GM18508 (cell line): ENCODE measurements around the gene U2AF1L4.

Experiments used
- ATAC-seq: cut with Tn5 transposase; IDR thresholded peaks from one replicate; pipeline ENCODE4 v1.9.1; 2021; ENCODE audit warnings: moderate number of reproducible peaks; ENCODE audit not compliant: insufficient read depth, unreplicated experiment

Gene U2AF1L4

GRCh38 chr19:35715355-35715809 is 29.8 kb downstream of the U2AF1L4 start:
- no peak for ATAC-seq

GRCh38 chr19:35714601-35715354 is 30.4 kb downstream of the U2AF1L4 start:
- no peak for ATAC-seq

GRCh38 chr19:35713904-35714495 is 31.2 kb downstream of the U2AF1L4 start:
- ATAC-seq: no peak

DNA sequence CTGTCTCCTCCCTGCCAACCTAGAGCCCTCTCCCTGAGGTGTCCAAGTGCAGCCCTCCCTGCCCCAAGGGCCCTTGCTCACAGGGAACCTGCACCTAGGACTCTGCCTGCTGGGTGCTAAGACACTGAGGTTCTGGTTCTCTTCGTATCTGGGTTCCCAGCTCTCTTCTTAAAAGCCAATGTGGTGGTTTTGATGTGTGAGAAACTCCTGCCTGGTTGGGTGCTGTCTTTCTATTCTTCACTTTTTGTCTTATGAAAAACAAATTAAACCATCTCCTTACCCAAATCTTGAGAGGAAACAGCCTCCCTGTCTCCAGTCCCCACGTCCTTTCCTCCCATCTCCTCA is 31.7 kb downstream of the U2AF1L4 start:
- no peak for ATAC-seq

GRCh38 chr19:35712567-35713505 is 32.4 kb downstream of the U2AF1L4 start:
- no peak for ATAC-seq

DNA sequence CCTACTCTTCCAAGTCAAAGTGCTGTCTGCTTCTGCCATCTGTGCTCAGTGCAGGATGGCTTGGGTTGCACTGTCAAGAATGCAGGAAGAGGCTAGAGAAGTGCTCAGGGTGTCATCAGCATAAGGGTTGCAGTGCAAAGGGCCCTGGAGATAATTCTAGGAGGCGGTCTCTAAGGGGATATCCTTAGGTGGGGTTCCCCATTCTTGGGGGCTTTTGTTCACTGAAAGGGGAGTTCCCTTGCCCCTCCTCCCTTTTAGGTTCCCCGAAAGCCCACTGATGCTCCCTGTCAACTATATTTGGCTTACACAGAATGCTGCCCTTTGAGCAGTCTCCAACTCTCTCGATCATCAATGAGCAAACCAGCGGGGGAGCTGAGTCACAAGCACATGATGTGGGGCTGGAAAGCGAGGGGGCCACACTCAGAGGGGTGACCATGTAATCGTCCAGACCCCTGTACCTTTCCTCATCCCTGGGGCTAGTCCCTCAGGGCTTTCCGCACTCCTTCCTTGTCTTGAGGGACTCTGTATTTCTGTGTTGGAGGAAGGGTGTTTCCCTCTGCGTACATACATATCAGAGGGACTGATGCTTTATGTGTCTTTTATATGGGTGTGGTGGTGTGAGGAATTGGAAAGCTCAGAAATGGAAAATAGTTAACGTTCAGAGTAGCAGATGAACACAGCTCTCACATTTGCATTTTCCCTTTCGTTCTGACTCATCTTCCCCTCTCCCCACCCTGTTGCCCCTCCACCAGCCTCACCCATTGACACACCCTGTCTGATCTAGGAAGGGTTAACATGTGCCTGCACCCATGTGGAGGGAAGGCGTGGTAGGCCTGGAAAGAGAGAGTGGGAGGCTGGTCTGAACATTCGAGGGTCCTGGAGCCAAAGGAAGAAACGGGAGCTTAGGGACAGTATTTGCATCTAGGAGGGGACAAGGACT is 34.2 kb downstream of the U2AF1L4 start:
- peak; percentile 31 for ATAC-seq

DNA sequence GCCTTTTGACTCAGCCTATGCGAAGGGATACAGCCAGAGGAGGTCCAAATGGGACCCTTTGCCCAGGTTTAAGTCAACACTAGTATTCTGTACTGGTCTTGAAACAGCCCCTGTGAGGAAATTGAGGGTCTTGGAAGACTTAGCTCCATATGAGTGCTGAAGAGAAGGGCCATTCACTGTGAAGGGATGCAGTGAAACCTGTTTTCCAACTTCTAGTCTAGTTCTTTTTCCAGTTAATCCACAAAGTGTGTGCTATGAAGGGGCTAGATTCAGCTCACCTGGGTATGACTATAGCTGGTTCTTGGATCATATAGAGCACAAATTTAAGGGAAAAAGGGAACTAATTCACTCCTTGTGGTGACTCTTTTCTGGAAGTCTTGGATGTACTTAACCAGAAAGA is 36.8 kb downstream of the U2AF1L4 start:
- ATAC-seq: no peak

DNA sequence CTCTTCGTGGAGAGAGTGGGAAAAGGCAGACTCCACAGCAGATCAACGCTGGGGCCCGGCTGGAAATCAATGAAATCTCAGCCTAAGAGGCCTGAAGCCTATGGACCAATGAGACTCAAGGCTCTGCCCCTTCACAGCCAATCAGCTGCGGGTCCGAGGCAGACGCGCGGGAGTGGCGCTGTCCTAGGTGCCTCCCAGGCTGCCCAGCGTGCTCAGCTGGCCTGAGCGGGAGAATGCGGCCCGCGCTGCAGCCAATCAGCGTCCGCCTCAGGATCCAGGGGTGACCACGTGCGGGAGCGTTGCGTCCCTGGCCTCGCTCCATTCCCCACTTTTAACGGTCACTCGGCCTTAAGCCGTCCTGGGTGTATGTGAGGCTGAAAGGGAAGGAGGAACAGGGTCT is 41.0 kb downstream of the U2AF1L4 start, which contains the start of gene ZBTB32:
Gene ZBTB32 (plus strand): TSS at position 341 of the 400 bp plus-strand sequence. CDS start 10,069 bp downstream, outside the sequence.
- no peak for ATAC-seq

DNA sequence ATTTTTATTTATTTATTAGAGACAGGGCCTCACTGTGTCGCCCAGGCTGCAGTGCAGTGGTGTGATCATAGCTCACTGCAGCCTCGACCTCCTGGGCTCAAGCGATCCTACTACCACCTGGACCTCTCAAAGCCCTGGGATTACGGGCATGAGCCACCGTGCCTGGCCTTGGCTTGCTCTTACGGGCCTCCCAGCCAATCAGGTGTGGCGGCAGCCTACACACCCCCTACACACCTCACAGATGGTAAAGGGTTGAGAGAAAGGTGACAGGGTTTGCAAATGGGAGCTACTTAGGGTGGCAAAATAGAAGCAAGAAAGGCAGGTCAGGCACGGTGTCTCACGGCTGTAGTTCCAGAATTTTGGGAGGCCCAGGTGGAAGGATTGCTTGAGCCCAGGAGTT is 41.9 kb downstream of the U2AF1L4 start:
- ATAC-seq: no peak

DNA sequence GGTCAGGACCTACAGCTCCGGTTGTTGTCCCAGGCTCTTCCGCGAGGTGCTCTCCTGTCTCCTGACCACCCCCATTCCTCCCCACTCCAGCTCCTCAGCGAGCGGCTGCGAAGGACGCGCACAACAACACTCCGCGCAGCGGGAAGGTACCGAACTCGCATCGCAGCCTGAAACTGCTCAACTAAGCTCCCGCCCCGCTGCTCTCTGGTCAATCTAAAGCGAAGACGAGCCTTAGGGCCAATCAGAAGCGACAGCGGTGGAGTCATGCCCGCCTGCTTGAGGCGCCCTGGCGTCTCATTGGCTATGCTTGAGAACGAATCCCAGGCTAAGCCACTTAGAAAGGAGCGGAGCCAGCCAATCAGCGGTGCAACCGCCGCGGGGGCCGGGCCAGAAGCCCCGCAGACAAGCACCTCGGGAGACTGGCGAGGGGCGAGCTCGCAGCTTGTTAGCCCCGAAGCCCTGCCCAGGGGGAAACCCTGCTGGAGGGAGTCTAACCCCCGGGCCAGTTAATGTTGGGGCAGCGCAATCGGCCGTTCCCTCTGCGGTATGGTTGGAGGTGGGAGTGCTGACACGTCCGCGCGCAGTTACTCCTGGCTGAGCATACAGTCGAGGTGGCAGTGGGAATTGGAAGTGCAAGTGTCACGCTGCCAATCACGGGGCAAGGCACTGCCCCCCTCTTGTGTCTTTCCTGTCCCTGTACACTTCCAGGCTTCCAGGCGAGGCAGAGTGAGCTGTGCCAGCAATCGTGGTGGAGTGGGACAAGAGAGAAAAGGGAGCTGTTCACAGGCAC is 42.8 kb downstream of the U2AF1L4 start:
- peak; percentile 86 for ATAC-seq

DNA sequence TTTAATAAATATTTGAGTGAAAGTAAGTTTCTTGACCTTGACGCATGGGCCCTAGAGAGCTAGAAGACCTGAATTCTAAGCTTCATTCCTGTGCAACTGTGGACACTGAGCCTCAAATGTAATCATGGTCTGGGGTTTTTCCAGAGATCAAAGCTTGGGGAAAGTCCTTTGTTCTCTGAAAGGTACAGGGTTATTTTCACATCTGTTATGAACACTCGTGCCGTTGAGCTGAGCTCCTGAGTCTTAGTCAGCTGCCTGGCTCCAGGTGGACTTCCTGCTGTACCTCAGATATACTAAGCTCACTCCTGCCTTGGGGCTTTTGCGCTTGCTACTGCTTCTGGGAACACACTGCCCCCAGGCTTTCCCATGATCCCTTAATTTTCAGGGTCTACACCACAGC is 48.4 kb downstream of the U2AF1L4 start:
- no peak for ATAC-seq

DNA sequence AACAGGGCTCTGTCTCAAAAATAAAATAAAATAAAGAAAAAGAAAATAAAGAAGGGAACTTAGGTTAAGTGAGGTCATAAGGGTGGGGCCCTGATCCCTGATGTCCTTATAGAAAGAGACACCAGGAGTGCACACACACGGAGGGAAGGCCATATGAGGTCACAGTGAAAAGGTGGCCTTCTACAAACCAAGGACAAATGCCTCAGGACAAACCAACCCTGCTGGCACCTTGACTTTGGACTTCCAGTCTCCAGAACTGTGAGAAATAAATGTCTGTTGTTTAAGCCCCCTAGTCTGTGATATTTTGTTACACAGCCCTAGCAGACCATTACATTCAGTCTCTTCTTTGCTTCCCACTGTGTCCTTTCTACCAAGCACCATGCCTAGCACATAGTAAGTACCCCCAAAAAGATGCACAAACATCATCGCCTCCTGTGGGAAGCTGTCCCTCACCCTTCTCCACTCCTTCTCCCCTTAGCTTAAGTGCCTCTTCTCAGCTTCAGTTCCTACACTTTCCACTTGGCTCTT is 49.3 kb downstream of the U2AF1L4 start:
- no peak for ATAC-seq

- no peak for ATAC-seq
These were observed 51.2 kb downstream of the U2AF1L4 start for GRCh38 chr19:35693835-35694599.

DNA sequence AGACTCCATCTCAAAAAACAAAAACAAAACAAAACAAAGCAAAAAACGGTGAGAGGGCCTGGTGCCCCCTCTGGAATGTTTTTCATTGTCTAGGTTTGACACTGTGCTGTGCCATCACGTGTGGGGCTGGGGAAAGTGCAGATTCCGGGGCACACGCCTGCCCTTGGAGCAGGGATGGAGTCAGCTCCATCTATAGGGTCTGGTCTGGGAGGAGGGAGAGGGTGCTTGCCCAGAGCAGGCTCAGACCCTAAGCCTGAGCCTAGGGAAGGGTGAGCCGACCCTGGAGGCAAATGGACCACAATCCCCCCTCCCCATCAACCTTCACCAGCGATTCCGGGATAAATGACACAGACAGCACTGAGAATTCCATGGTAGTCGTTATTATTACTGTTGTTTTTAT is 51.8 kb downstream of the U2AF1L4 start:
- ATAC-seq: no peak
